ENCODE results near the gene KDF1. TPM values are rescaled to one million over a fixed set of nuclear protein-coding genes. Genes with fewer than 3 reads are reported as not detected.

The KDF1 gene
- total and polyA plus RNA-seq, 2 of the 13 experiments (the other 11 are each of a cell fraction or from before 2014, with no cell fraction given) = 1.9 to 4.9 TPM

DNA sequence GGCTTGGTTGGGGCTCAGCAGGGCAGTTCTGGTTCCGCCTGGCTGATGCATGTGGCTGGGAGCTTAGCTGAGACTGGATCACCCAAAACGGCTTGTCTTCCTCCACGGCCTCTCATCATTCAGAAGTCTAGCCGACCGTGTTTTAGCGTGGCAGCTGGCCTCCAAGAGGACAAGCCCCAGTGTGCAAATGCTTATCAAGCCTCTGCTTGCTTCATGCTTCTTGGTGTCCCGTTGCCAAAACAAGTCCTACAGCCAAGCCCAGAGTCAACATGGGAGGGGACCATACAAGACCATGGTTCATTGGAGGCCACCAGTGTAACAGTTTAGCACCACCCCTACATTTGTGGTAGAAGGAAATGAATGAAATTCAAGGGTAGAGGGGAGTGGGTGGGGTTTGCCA lies 10.5 kb upstream of the KDF1 start (continued):
- TF ChIP-seq ZNF292 (CRISPR knock-in tag; IDR thresholded peaks at IDR 0.05; ENCODE audit: borderline replicate concordance, low read depth) (no peak), FOXA1 (IDR thresholded peaks at IDR 0.05) (peak; percentile 30; the same call in 1 of the 2 replicates), FOXA1 (CRISPR knock-in tag; IDR thresholded peaks at IDR 0.05) (peak; percentile 93), SOX13 (IDR thresholded peaks at IDR 0.05) (no peak), SOX13 (CRISPR knock-in tag; conservative IDR thresholded peaks at IDR 0.05 in 1 of 2, IDR thresholded peaks at IDR 0.05 in 1 of 2) (peak in 1 of 2 experiments; percentile 26; a peak in 1 of 4 replicates), FOXA3 (CRISPR knock-in tag; IDR thresholded peaks at IDR 0.05) (peak; percentile 83), HMG20B (CRISPR knock-in tag; conservative IDR thresholded peaks at IDR 0.05) (0 out of 2 replicates have a peak, but pooled peaks have one; percentile 29), ZNF788 (CRISPR knock-in tag; IDR thresholded peaks at IDR 0.05; ENCODE audit: borderline replicate concordance) (0 out of 2 replicates have a peak, but pooled peaks have one; percentile 46), FOXP1 (IDR thresholded peaks at IDR 0.05) (no peak), FOXP1 (CRISPR knock-in tag; IDR thresholded peaks at IDR 0.05) (peak; percentile 57), HNF4A (CRISPR knock-in tag; IDR thresholded peaks at IDR 0.05) (peak; percentile 59)
- TF ChIP-seq, protein P1, sequence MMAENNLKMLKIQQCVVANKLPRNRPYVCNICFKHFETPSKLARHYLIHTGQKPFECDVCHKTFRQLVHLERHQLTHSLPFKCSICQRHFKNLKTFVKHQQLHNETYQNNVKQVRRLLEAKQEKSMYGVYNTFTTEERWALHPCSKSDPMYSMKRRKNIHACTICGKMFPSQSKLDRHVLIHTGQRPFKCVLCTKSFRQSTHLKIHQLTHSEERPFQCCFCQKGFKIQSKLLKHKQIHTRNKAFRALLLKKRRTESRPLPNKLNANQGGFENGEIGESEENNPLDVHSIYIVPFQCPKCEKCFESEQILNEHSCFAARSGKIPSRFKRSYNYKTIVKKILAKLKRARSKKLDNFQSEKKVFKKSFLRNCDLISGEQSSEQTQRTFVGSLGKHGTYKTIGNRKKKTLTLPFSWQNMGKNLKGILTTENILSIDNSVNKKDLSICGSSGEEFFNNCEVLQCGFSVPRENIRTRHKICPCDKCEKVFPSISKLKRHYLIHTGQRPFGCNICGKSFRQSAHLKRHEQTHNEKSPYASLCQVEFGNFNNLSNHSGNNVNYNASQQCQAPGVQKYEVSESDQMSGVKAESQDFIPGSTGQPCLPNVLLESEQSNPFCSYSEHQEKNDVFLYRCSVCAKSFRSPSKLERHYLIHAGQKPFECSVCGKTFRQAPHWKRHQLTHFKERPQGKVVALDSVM (CRISPR knock-in tag; IDR thresholded peaks at IDR 0.05) = no peak; the same call in 1 of the 2 replicates
- TF ChIP-seq, protein P2, sequence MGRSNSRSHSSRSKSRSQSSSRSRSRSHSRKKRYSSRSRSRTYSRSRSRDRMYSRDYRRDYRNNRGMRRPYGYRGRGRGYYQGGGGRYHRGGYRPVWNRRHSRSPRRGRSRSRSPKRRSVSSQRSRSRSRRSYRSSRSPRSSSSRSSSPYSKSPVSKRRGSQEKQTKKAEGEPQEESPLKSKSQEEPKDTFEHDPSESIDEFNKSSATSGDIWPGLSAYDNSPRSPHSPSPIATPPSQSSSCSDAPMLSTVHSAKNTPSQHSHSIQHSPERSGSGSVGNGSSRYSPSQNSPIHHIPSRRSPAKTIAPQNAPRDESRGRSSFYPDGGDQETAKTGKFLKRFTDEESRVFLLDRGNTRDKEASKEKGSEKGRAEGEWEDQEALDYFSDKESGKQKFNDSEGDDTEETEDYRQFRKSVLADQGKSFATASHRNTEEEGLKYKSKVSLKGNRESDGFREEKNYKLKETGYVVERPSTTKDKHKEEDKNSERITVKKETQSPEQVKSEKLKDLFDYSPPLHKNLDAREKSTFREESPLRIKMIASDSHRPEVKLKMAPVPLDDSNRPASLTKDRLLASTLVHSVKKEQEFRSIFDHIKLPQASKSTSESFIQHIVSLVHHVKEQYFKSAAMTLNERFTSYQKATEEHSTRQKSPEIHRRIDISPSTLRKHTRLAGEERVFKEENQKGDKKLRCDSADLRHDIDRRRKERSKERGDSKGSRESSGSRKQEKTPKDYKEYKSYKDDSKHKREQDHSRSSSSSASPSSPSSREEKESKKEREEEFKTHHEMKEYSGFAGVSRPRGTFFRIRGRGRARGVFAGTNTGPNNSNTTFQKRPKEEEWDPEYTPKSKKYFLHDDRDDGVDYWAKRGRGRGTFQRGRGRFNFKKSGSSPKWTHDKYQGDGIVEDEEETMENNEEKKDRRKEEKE (IDR thresholded peaks at IDR 0.05) = no peak
- TF ChIP-seq, protein P3, sequence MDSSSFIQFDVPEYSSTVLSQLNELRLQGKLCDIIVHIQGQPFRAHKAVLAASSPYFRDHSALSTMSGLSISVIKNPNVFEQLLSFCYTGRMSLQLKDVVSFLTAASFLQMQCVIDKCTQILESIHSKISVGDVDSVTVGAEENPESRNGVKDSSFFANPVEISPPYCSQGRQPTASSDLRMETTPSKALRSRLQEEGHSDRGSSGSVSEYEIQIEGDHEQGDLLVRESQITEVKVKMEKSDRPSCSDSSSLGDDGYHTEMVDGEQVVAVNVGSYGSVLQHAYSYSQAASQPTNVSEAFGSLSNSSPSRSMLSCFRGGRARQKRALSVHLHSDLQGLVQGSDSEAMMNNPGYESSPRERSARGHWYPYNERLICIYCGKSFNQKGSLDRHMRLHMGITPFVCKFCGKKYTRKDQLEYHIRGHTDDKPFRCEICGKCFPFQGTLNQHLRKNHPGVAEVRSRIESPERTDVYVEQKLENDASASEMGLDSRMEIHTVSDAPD (CRISPR knock-in tag; IDR thresholded peaks at IDR 0.05) = peak; percentile 84
